ENCODE data around the gene FHAD1.
"Not testable (repeated sequence)": the region's sequence is repeated elsewhere in the genome, so short reads cannot be mapped to it uniquely, and the experiment has no call there.

Gene FHAD1

DNA sequence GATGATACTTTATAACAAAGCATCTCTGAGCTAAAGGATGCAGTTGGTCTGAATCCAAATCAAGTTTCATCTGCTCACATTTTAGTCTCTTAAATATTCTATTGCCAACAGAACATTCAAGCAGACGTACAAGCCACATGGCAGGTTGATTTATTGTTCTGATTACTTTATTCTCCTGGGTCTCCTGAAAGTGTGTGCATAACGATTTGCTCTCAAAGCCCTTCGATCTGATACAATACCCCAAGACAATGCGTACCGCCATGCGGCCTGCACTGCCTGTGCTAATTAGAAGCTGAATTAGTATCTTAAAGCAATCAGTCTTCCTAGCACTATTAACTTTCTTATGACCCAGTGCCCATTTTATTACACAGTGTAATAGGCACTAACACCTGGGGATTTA, 56.9 kb downstream of the FHAD1 start:
- no peak overlapping the region for H3K4me3 ChIP-seq (replicated peaks; ENCODE audit: low read depth, low read length)
- TF ChIP-seq, protein P1, sequence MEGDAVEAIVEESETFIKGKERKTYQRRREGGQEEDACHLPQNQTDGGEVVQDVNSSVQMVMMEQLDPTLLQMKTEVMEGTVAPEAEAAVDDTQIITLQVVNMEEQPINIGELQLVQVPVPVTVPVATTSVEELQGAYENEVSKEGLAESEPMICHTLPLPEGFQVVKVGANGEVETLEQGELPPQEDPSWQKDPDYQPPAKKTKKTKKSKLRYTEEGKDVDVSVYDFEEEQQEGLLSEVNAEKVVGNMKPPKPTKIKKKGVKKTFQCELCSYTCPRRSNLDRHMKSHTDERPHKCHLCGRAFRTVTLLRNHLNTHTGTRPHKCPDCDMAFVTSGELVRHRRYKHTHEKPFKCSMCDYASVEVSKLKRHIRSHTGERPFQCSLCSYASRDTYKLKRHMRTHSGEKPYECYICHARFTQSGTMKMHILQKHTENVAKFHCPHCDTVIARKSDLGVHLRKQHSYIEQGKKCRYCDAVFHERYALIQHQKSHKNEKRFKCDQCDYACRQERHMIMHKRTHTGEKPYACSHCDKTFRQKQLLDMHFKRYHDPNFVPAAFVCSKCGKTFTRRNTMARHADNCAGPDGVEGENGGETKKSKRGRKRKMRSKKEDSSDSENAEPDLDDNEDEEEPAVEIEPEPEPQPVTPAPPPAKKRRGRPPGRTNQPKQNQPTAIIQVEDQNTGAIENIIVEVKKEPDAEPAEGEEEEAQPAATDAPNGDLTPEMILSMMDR (IDR thresholded peaks at IDR 0.05; ENCODE audit: low read length, missing control alignments): no peak

DNA sequence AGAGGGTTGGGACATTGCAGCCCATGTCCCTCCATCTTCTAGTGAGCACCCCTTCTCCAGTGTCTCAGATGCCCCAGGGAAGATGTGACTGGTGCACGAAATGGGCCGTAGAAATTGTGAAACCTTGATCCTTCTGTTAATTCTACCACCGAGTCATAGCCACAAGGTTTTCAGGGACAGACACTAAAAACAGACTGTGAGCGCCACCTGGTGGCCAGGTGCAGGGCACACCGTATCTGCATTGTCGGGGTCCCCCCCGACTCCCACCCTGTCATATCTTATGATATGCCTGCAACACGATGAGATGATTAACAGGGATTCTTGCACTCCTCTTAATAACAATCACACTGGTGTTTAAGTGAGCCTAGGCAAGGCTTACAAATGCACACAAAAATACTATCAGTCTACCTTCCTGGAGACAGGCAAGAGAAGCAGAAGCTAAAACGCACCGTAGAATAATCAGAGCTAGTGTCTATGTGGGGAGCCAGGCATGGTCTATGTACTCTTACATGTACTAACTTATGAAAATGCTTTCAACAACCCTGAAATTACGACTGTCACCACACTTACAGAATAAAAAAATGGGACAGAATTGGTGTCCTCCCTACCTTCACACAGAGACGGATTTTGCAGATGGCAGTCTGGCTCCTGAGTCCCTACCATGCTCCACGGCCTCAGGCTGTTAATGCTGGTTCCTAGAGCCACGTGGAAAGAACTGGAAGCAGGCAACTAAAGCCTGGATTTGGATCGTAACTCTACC, 57.9 kb downstream of the FHAD1 start:
- DNase-seq (ENCODE audit: low read depth): peak; percentile 50
- H3K4me3 ChIP-seq (replicated peaks; ENCODE audit: low read depth, low read length): no peak overlapping the region
- TF ChIP-seq, protein P1 (IDR thresholded peaks at IDR 0.05; ENCODE audit: low read length, missing control alignments): peak; percentile 76

More for the DNA sequence above, 56.9 kb downstream of the FHAD1 start:
- DNase-seq (ENCODE audit: low read depth): no peak

DNA sequence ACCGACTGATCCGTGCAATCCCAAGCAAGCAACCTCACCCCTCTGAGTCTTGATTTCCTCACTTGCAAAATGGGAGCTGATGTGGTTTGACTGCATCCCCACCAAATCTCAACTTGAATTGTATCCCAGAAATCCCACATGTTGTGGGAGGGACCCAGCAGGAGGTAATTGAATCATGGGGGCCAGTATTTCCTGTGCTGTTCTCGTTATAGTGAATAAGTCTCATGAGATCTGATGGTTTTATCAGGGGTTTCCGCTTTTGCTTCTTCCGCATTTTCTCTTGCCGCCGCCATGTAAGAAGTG, 58.4 kb downstream of the FHAD1 start:
- TF ChIP-seq, protein P1 (IDR thresholded peaks at IDR 0.05; ENCODE audit: low read length, missing control alignments): no peak
- DNase-seq (ENCODE audit: low read depth): peak; percentile 13

DNA sequence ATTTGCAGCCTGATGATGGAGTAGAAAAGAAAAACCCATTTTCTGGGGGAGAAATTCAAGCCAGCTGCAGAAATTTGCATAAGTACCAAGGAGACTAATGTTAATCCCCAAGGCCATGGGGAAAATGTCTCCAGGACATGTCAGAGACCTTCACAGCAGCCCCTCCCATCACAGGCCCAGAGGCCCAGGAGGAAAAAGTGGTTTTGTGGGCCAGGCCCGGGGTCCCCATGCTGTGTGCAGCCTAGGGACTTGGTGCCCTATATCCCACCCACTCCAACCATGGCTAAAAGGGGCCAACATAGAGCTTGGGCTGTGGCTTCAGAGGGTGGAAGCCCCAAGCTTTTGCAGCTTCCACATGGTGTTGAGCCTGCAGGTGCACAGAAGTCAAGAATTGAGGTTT, 59.3 kb downstream of the FHAD1 start:
- not testable (repeated sequence) for DNase-seq (ENCODE audit: low read depth)

More for the DNA sequence above, 58.4 kb downstream of the FHAD1 start:
- H3K4me3 ChIP-seq (replicated peaks; ENCODE audit: low read depth, low read length): no peak overlapping the region

DNA sequence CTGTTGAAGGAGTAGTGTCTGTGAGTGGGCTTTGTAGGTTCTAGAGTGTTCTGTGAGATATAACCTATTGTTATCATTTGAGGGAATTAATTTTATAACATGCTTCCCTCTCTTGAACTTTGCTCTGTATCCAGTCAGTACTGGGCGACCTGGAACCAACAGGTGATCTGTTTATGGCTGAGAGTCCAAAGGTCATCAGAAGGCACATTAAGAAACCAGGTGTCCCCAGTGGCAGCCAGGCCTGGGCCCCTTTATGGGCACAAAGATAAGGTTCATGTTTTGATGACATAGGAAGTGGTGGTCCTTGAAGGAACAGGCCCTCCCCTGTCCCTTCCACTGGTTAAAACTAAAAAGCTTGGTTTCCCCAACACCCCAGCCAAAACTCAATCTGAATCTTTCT, 61.1 kb downstream of the FHAD1 start:
- DNase-seq (ENCODE audit: low read depth): no peak
- TF ChIP-seq, protein P1 (IDR thresholded peaks at IDR 0.05; ENCODE audit: low read length, missing control alignments): no peak

More for the DNA sequence above, 59.3 kb downstream of the FHAD1 start:
- H3K4me3 ChIP-seq (replicated peaks; ENCODE audit: low read depth, low read length): not testable (repeated sequence)

DNA sequence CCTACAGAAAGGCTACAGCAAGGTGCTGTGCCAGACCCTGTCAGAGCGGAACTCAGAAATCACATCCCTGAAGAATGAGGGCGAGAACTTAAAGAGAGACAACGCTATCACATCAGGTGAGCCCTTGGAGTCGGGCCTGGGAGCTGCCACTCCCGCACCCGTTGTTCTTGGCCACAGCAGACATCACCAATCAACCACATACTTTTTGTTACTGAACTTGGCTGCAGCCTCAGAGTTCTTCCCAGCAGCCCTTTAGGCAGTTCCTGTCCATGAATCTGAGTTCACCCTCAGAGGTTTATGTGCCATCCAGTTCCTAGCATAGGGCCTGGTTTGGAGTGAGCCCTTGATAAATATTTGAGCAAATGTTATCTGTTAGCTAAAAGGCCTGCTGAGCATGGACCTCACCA, 61.6 kb downstream of the FHAD1 start:
- TF ChIP-seq, protein P1 (IDR thresholded peaks at IDR 0.05; ENCODE audit: low read length, missing control alignments): no peak
- H3K4me3 ChIP-seq (replicated peaks; ENCODE audit: low read depth, low read length): no peak overlapping the region
- DNase-seq (ENCODE audit: low read depth): no peak

More for the DNA sequence above, 61.1 kb downstream of the FHAD1 start:
- H3K4me3 ChIP-seq (replicated peaks; ENCODE audit: low read depth, low read length): no peak overlapping the region

DNA sequence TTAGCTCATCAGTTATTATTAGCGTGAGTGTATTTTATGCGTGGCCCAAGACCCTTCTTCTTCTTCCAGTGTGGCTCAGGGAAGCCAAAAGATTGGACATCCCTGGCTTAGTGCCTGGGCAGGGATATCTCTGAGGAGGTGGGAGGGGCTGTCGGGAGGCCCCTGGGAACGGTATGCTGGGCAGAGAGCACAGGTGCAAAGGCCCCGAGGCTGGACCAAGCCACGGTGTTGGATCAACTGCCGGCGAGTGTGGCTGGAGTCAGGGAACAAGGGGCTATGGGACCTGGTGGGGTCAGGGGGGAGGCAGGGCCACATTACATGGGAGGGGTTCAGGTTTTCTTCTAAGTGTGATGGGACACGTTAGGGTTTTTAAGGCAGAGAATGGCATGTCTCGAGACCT, 62.7 kb downstream of the FHAD1 start:
- TF ChIP-seq, protein P1 (IDR thresholded peaks at IDR 0.05; ENCODE audit: low read length, missing control alignments): no peak
- DNase-seq (ENCODE audit: low read depth): no peak
- no peak overlapping the region for H3K4me3 ChIP-seq (replicated peaks; ENCODE audit: low read depth, low read length)
